NB4 (cell line): ENCODE measurements around the gene C18orf32.

Source experiments
- CTCF ChIP-seq: IDR thresholded peaks from one replicate; pipeline ENCODE4 v1.5.1; 2012; ENCODE audit warnings: low read depth, low read length
- MAX ChIP-seq: IDR thresholded peaks from 2 replicates; pipeline ENCODE4 v1.6.1; 2011; ENCODE audit warnings: low read depth, low read length

- TF ChIP-seq CTCF (no peak), MAX (no peak)
These were observed 4.5 kb upstream of the C18orf32 start for GRCh38 chr18:49491534-49491856.
